SU-DHL-6 (cell line): ENCODE data around the gene PER3.

Experiments used
- CTCF ChIP-seq: fragments of 200-600 bp; sonication (generic); IDR thresholded peaks from one replicate; pipeline ENCODE4 v1.5.1; 2017; ENCODE audit warnings: antibody characterized with exemption, mild to moderate bottlenecking, low read length, moderate library complexity; ENCODE audit not compliant: insufficient read depth, poor library complexity, severe bottlenecking
- EZH2phosphoT487 ChIP-seq: fragments of 200-600 bp; sonication (generic), shearing (Covaris generic); conservative IDR thresholded peaks from 2 replicates; pipeline ENCODE4 v1.6.1; 2018; ENCODE audit warnings: mild to moderate bottlenecking, antibody characterized with exemption, low read length, moderate library complexity, mixed read lengths

GRCh38 chr1:7857000-7857399, 72.9 kb downstream of the PER3 start:
- TF ChIP-seq CTCF: no peak
- TF ChIP-seq EZH2phosphoT487: no peak
